HG03460 (cell line): ENCODE measurements around the gene DISC1.

Source experiments
- ATAC-seq: cut with Tn5 transposase; IDR thresholded peaks from one replicate; pipeline ENCODE4 v1.9.1; 2021; ENCODE audit not compliant: unreplicated experiment

The DISC1 gene

GRCh38 chr1:231844986-231845502 lies 218.5 kb downstream of the DISC1 start:
- ATAC-seq, result peak; percentile 66

- no peak for ATAC-seq
Measured at GRCh38 chr1:231847612-231848397, 221.2 kb downstream of the DISC1 start.

GRCh38 chr1:231849981-231850380 lies 223.4 kb downstream of the DISC1 start:
- ATAC-seq, result no peak

GRCh38 chr1:231850786-231851185 lies 224.2 kb downstream of the DISC1 start:
- ATAC-seq, result no peak

- ATAC-seq, result no peak
Measured at GRCh38 chr1:231853588-231854207, 227.1 kb downstream of the DISC1 start.

- no peak for ATAC-seq
Measured at GRCh38 chr1:231855361-231855760, 228.8 kb downstream of the DISC1 start.

GRCh38 chr1:231855926-231856325 lies 229.3 kb downstream of the DISC1 start:
- no peak for ATAC-seq

- no peak for ATAC-seq
Measured at GRCh38 chr1:231856426-231856825, 229.8 kb downstream of the DISC1 start.

- ATAC-seq, result no peak
Measured at GRCh38 chr1:231856894-231857293, 230.3 kb downstream of the DISC1 start.

GRCh38 chr1:231857609-231858135 lies 231.1 kb downstream of the DISC1 start:
- no peak for ATAC-seq

GRCh38 chr1:231860221-231861088 lies 233.9 kb downstream of the DISC1 start:
- ATAC-seq, result no peak

GRCh38 chr1:231861541-231862481 lies 235.2 kb downstream of the DISC1 start:
- no peak for ATAC-seq

GRCh38 chr1:231862611-231863010 lies 236.0 kb downstream of the DISC1 start:
- no peak for ATAC-seq

- no peak for ATAC-seq
Measured at GRCh38 chr1:231865331-231865730, 238.7 kb downstream of the DISC1 start.

GRCh38 chr1:231866392-231867331 lies 240.1 kb downstream of the DISC1 start:
- no peak for ATAC-seq

- no peak for ATAC-seq
Measured at GRCh38 chr1:231867607-231868006, 241.0 kb downstream of the DISC1 start.

GRCh38 chr1:231869364-231869763 lies 242.8 kb downstream of the DISC1 start:
- peak; percentile 50 for ATAC-seq

- ATAC-seq, result no peak
Measured at GRCh38 chr1:231871471-231871870, 244.9 kb downstream of the DISC1 start.

- ATAC-seq, result no peak
Measured at GRCh38 chr1:231871878-231872277, 245.3 kb downstream of the DISC1 start.
